ENCODE data around the gene INAFM2. TPM values are rescaled to one million over a fixed set of nuclear protein-coding genes. Genes with fewer than 3 reads are reported as not detected.
A peak's percentile ranks its signal among the peaks of the same experiment; 100 is the strongest.

The INAFM2 gene
- total RNA-seq, 4 donors from 2014 or later, result 39.0 to 41.3 (median 40.7) TPM

- H3K4me1 ChIP-seq, result peaks cover 0 to 15% (median 7%) of the 10 kb centered on the region in 4 donors
- H3K27ac ChIP-seq (replicated peaks in 1 of 4), result peak within 1 kb of the TSS in 3 of 4 donors; percentile 34 to 55 (median 54)
- peak within 1 kb of the TSS; percentile 18 to 45 (median 29) for H3K4me3 ChIP-seq
- H3K9me3 ChIP-seq, result no peaks in the 10 kb centered on the region
- peaks cover 0 to 4% (median 0%) of the 10 kb centered on the region in 4 donors for H3K27me3 ChIP-seq
- intact Hi-C loops (cut with DNase I), result no loop called here
- TF ChIP-seq POLR2A (IDR thresholded peaks at IDR 0.05; ENCODE audit: low read depth), result no peak
- TF ChIP-seq, protein P1, sequence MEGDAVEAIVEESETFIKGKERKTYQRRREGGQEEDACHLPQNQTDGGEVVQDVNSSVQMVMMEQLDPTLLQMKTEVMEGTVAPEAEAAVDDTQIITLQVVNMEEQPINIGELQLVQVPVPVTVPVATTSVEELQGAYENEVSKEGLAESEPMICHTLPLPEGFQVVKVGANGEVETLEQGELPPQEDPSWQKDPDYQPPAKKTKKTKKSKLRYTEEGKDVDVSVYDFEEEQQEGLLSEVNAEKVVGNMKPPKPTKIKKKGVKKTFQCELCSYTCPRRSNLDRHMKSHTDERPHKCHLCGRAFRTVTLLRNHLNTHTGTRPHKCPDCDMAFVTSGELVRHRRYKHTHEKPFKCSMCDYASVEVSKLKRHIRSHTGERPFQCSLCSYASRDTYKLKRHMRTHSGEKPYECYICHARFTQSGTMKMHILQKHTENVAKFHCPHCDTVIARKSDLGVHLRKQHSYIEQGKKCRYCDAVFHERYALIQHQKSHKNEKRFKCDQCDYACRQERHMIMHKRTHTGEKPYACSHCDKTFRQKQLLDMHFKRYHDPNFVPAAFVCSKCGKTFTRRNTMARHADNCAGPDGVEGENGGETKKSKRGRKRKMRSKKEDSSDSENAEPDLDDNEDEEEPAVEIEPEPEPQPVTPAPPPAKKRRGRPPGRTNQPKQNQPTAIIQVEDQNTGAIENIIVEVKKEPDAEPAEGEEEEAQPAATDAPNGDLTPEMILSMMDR (IDR thresholded peaks at IDR 0.05), result peak; percentile 11 to 20 (median 14)
- TF ChIP-seq POLR2AphosphoS5 (IDR thresholded peaks at IDR 0.05), result peak in 1 of 2 donors; percentile 30
- no peak for TF ChIP-seq EP300 (IDR thresholded peaks at IDR 0.05)
- 55% methylated on average over 7 of the region's 15 CpGs for WGBS
- no peaks in the 10 kb centered on the region for H3K36me3 ChIP-seq
- DNase-seq (ENCODE audit: extremely low spot score), result no peak
Observed at GRCh38 chr15:40307421-40308211, 15.9 kb upstream of the INAFM2 start, which contains the start of gene PLCB2. Gene PLCB2, minus strand, starts transcription at chr15:40307935. Its CDS starts 263 bp downstream, at chr15:40307672.

DNA sequence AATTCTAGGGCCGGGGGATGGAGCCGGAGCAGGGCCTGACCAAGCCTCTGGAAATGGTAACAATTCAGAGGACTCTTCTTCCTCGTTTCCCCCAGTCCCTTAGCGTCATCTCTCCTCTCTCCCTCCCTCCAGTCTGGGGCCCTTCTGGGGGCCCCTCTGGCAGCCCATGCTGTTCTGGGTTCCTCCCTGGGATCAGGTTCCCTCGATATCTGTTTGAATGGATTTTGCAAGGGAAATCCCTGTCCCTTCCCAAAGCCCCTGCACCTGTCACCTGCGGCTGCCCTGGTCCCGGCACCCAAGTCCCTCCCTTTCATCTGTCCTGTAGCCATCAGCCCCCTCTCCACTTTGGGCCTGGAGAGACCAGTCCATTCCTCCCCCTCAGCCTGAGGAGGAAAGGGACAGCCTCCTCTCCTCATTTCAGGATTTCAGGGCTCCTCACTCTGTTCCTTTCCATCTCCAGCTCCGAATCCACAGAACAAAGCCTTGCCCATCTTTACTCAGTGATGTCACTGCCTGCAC lies 14.1 kb upstream of the INAFM2 start:
- Histone ChIP-seq H3K27ac (replicated peaks in 1 of 4) (no peak overlapping the region), H3K4me1 (peaks cover 0 to 25% (median 17%) of the 10 kb centered on the region in 4 donors), H3K4me3 (no peak overlapping the region), H3K27me3 (peaks cover 0 to 4% (median 0%) of the 10 kb centered on the region in 4 donors), H3K9me3 (no peaks in the 10 kb centered on the region), H3K36me3 (no peaks in the 10 kb centered on the region)
- no peak for DNase-seq (ENCODE audit: extremely low spot score)
- TF ChIP-seq POLR2A (IDR thresholded peaks at IDR 0.05; ENCODE audit: low read depth), result no peak
- 79% methylated on average over 8 of the region's 8 CpGs for WGBS
- intact Hi-C loops (cut with DNase I), result no loop called here

DNA sequence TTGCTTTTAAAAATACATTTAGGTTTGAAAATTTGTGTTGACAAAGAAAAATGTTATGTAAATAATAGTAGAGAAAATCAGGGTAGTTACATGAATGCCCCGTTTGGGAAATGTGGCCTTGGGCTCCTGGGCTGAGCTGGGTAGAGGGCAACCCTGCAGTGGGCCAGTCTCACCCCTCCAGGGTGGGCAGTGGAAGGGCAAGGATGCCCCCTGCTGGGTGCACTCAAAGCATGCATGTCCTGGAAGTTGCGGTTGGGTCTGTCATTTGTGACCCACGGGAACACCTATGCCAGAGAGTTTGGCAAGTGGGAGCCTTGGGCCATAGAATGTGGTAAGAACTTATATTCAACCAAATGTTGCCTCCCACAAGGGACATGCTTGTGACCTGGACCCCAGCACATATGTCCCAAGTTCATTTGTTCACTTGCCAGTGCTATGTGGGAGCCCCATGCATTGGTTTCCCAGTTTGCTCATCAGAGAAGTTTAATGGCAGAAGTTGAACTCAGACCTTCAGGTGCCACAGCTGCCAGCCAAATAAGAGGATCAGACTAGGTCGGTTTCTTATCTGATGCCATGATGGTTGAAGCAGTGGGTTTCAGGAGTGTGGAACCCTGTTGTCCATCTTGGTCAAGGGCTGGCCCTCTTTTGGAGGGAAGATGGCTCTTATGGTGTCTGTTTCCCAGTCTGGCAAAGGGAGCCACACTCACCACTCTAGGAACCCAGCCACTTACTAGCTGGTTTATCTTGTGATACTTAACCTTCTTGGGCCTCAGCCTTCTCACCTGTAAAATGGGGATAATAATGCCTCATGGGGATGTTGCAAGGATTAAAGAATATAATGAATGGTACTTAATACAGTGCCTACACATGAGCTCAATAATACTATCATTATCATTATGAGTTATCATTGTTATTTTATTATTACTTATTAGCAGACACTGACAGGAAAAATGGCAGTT lies 13.2 kb upstream of the INAFM2 start:
- H3K36me3 ChIP-seq, result no peaks in the 10 kb centered on the region
- intact Hi-C loops (cut with DNase I), result no loop called here
- DNase-seq (ENCODE audit: extremely low spot score), result no peak
- no peak overlapping the region for H3K27ac ChIP-seq (replicated peaks in 1 of 4)
- H3K9me3 ChIP-seq, result no peaks in the 10 kb centered on the region
- 38% methylated on average over 4 of the region's 4 CpGs for WGBS
- peaks cover 0 to 25% (median 17%) of the 10 kb centered on the region in 4 donors for H3K4me1 ChIP-seq
- TF ChIP-seq EP300 (IDR thresholded peaks at IDR 0.05), result no peak
- TF ChIP-seq, protein P1 (IDR thresholded peaks at IDR 0.05), result peak; percentile 59 to 68 (median 62)
- TF ChIP-seq POLR2A (IDR thresholded peaks at IDR 0.05; ENCODE audit: low read depth), result no peak
- peaks cover 0 to 4% (median 0%) of the 10 kb centered on the region in 4 donors for H3K27me3 ChIP-seq
- H3K4me3 ChIP-seq, result no peak overlapping the region

DNA sequence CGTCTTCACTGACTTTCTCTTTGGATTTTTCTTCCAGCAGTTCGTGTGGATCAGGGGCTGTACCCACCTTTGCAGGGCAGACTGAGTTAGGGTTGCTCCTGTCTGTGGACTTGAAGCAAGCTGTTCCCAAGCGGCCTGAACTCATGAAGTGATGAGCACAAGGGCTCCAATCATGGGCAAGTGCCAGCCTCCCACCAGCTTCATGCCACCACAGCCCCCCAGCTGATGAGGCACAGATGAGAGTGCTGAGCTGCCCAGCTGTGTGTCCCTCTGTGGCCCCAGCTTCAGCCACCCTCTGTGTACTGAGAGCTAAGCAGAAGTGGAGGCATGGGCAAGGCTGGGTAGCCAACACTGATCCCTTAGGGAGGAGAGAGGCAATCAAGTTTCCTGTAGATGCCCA lies 12.5 kb upstream of the INAFM2 start:
- no peak for DNase-seq (ENCODE audit: extremely low spot score)
- WGBS, result 69% methylated on average over 3 of the region's 3 CpGs
- Histone ChIP-seq H3K36me3 (no peaks in the 10 kb centered on the region), H3K4me3 (no peak overlapping the region), H3K4me1 (peaks cover 0 to 25% (median 17%) of the 10 kb centered on the region in 4 donors), H3K27ac (replicated peaks in 1 of 4) (no peak overlapping the region), H3K27me3 (peaks cover 0 to 4% (median 0%) of the 10 kb centered on the region in 4 donors), H3K9me3 (no peaks in the 10 kb centered on the region)
- intact Hi-C loops (cut with DNase I), result no loop called here
- TF ChIP-seq, protein P1 (IDR thresholded peaks at IDR 0.05), result no peak
- TF ChIP-seq POLR2AphosphoS5 (IDR thresholded peaks at IDR 0.05) (no peak), POLR2A (IDR thresholded peaks at IDR 0.05; ENCODE audit: low read depth) (no peak), EP300 (IDR thresholded peaks at IDR 0.05) (no peak)

Data from esophagus muscularis mucosa (tissue), 4 donors.